Measurements from ENCODE around the gene AKAP8.
A peak's percentile ranks its signal among the peaks of the same experiment; 100 is the strongest.
"Not testable (repeated sequence)": the region's sequence is repeated elsewhere in the genome, so short reads cannot be mapped to it uniquely, and the experiment has no call there.

Gene AKAP8

DNA sequence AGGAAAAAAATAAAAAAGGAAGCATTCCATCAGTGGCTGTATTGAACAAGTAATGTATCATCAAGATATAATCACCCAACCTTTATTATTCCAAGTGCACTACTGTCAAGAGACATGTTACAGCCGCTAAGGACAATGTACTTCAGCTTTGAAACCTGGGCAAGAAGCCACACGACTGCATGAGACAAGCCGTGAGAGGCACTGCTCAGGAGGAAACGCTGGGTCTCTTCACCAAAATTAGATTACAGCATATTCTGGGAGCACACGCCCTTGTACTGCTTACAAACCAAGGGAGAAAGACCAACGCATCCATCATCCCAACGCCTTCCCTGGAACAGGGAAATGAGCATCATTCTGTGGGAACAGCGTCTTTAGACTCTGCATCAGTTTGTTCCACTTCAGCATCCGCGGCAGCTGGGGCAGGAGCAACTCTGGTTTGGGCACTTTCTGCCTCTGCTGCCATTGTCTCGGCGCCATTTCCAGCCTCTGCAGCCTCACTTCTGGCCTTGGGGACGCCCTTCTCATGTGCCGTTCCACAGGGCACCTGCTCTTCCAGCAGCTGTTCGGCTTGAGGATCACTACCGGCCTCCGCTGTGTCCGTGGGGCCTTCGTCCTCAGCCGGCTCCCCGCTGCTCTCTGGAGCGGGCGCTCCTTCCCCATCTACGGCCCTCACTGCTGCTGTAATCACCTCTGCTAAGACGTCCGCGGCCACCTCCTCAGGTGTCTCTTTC is 24.9 kb downstream of the AKAP8 start:
- H3K9ac ChIP-seq (ENCODE audit: low read depth, low read length): no peak overlapping the region
- H3K9me3 ChIP-seq (ENCODE audit: control insufficient read depth, insufficient read depth, low read length): no peaks in the 10 kb centered on the region
- H3K36me3 ChIP-seq (ENCODE audit: insufficient read depth, low read length): peaks cover 25% of the 10 kb centered on the region
- no peaks in the 10 kb centered on the region for H3K4me1 ChIP-seq (ENCODE audit: insufficient read depth, low read length)

- no peak overlapping the region for H3K9ac ChIP-seq (ENCODE audit: low read depth, low read length)
- H3K9me3 ChIP-seq (ENCODE audit: control insufficient read depth, insufficient read depth, low read length): no peaks in the 10 kb centered on the region
- peaks cover 21% of the 10 kb centered on the region for H3K36me3 ChIP-seq (ENCODE audit: insufficient read depth, low read length)
- no peaks in the 10 kb centered on the region for H3K4me1 ChIP-seq (ENCODE audit: insufficient read depth, low read length)
Observed at GRCh38 chr19:15353908-15354307, 25.7 kb downstream of the AKAP8 start.

DNA sequence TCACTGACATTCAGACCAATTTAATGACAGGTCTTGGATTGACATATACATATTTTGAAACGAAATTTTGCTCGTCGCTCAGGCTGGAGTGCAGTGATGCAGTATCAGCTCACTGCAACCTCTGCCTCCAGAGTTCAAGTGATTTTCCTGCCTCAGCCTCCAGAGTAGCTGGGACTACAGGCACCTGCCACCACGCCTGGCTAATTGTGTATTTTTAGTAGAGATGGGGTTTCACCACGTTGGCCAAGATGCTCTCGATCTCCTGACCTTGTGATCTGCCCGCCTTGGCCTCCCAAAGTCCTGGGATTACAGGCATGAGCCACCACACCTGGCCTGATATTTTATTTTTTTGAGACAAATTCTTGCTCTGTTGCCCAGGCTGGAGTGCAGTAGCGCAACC is 27.1 kb downstream of the AKAP8 start:
- H3K36me3 ChIP-seq (ENCODE audit: insufficient read depth, low read length); H3K9me3 ChIP-seq (ENCODE audit: control insufficient read depth, insufficient read depth, low read length); H3K4me1 ChIP-seq (ENCODE audit: insufficient read depth, low read length); H3K9ac ChIP-seq (ENCODE audit: low read depth, low read length): not testable (repeated sequence)

GRCh38 chr19:15341328-15341727 is 38.3 kb downstream of the AKAP8 start:
- not testable (repeated sequence) for H3K9me3 ChIP-seq (ENCODE audit: control insufficient read depth, insufficient read depth, low read length); H3K36me3 ChIP-seq (ENCODE audit: insufficient read depth, low read length); H3K4me1 ChIP-seq (ENCODE audit: insufficient read depth, low read length); H3K9ac ChIP-seq (ENCODE audit: low read depth, low read length)

DNA sequence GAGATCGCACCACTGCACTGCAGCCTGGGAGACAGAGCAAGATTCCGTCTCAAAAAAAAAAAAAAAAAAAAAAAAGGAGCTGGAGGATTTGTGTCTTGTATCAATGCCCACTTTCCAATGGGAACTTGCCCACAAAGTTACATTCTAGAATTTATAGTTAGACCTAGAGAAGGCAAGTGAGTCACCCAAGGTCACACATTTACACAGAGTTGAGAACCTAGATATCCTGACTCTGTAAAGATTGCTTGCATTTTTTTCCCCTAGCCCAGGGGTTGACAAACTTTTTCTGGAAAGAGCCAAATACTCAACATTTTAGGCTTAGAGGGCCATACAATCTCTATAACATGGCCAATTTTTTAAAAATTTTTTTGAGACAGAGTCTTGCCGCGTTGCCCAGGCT is 39.5 kb downstream of the AKAP8 start:
- Histone ChIP-seq H3K4me1 (ENCODE audit: insufficient read depth, low read length) (no peaks in the 10 kb centered on the region), H3K9ac (ENCODE audit: low read depth, low read length) (no peak overlapping the region), H3K9me3 (ENCODE audit: control insufficient read depth, insufficient read depth, low read length) (no peaks in the 10 kb centered on the region), H3K36me3 (ENCODE audit: insufficient read depth, low read length) (no peaks in the 10 kb centered on the region)

- Histone ChIP-seq H3K4me1 (ENCODE audit: insufficient read depth, low read length) (no peaks in the 10 kb centered on the region), H3K36me3 (ENCODE audit: insufficient read depth, low read length) (no peaks in the 10 kb centered on the region), H3K9me3 (ENCODE audit: control insufficient read depth, insufficient read depth, low read length) (no peaks in the 10 kb centered on the region), H3K9ac (ENCODE audit: low read depth, low read length) (no peak overlapping the region)
Observed at GRCh38 chr19:15337202-15337601, 42.4 kb downstream of the AKAP8 start.

- H3K9ac ChIP-seq (ENCODE audit: low read depth, low read length); H3K4me1 ChIP-seq (ENCODE audit: insufficient read depth, low read length); H3K36me3 ChIP-seq (ENCODE audit: insufficient read depth, low read length); H3K9me3 ChIP-seq (ENCODE audit: control insufficient read depth, insufficient read depth, low read length): not testable (repeated sequence)
Observed at GRCh38 chr19:15335992-15336391, 43.6 kb downstream of the AKAP8 start.

DNA sequence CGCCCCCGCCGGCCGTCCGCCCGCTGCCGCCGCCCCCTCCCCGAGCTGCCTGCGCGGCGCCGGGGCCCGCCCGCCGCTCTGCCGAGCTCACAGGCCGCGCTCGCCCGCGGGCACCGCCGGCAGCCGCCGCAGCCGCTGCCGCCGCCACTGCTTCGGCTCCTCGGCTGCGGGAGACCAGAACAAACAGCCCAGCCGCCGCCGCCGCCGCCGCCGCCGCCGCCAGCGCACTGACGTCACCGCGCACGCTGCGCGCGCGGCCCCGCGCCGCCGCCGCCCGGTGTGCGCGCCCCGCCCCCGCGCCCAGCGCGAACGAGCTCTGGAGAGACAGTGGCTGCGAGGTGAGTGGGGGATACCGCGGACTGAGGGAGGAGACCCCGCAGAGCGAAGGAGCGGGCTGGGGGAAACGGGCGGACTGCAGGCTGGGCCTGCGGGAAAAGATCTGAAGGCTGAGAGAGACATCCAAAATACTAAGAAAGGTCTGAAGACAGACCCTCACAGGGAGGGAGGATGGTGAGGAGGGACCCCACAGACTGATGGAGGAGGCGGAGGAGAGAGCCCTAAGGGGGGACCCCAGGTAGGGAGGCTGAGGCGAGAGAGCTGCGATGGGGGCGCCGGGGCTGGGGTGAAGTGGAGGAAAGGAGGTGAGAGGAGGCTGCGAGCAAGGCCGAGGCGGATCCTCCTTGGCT is 47.1 kb downstream of the AKAP8 start, which contains the start of gene BRD4:
TSS of gene BRD4 (minus strand) at position 229 of the 686 bp plus-strand sequence. CDS start 59,440 bp downstream, outside the sequence.
- H3K9me3 ChIP-seq (ENCODE audit: control insufficient read depth, insufficient read depth, low read length): no peaks in the 10 kb centered on the region
- H3K4me1 ChIP-seq (ENCODE audit: insufficient read depth, low read length): peaks cover 13% of the 10 kb centered on the region
- H3K36me3 ChIP-seq (ENCODE audit: insufficient read depth, low read length): peaks cover 3% of the 10 kb centered on the region; the same call in 1 of the 2 replicates
- H3K9ac ChIP-seq (ENCODE audit: low read depth, low read length): peak within 1 kb of the TSS; percentile 96

DNA sequence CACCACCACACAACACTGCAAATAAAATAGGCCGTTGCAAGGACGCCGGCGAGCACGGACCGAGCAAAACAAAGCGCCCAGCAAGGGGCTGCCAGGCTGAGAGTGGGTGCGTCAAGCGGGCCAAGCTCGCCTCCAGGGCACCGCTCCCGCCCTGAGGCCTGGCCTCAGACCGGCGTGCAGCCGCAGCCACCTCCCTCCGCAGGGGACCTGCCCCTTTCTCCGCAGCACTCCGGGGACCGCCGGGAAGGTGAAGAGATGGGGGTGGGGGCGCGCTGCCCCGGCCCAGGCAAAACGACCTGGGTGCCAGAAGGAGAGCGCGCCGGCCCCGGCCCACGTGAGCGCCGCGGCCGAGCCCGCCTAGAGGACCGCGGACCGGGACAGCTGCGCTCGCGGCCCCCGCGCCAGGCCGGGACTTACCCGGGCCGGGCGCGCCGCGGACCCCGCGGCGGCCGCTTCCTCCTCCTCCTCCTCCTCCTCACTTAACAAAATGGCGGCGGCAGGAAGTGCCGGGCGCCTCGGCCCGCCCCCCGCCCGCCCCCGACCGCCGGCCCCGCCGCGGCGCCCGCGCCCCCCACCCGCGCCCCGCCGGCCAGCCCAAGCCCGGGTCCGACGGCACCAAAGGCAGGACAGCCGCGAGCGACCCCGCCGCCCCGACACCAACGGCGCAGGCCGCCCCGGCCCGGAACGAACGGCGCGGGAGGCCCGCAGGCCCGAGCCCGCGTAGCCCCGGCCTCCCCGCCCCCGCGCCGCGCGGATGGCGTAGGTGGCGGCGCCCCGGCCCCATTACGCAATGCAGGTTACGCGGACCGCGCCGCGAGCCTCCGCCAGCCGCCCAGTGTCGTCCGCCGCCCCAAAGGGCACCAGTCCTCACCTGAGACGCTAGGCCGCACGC is 47.9 kb downstream of the AKAP8 start:
- H3K4me1 ChIP-seq (ENCODE audit: insufficient read depth, low read length): peaks cover 14% of the 10 kb centered on the region

DNA sequence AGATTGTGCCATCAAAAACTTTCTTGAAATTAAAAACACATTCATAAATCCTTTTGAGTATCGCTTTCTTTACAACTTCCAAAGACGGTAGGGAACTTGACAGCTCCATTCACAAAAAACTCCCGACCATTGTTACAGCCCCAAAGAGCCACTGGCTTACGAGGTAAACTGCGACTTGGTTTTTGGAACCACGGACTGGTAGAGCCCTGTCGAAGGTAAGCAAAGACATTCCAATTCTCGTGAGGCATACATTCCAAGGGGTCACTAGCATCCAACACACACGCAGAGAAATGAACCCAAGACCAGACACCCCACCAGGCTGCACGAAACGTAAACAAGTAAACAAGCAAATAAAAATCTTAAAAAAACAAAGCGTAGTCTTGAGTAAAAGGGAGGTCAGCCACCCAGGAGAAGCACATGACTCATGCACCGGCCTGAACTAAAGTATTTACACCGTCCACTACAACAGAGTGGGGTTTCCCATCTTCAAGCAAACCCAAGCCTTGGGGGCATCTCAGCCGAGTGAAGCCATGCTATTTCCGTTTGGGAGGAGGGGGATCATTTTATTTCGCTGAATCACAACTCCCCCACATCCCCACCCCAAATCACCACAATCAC is 48.7 kb downstream of the AKAP8 start:
- Histone ChIP-seq H3K9me3 (ENCODE audit: control insufficient read depth, insufficient read depth, low read length) (no peaks in the 10 kb centered on the region), H3K4me1 (ENCODE audit: insufficient read depth, low read length) (peaks cover 14% of the 10 kb centered on the region), H3K36me3 (ENCODE audit: insufficient read depth, low read length) (peaks cover 3% of the 10 kb centered on the region; the same call in 1 of the 2 replicates), H3K9ac (ENCODE audit: low read depth, low read length) (peak overlapping the region; percentile 95)

More for the DNA sequence above, 47.9 kb downstream of the AKAP8 start:
- Histone ChIP-seq H3K36me3 (ENCODE audit: insufficient read depth, low read length) (peaks cover 3% of the 10 kb centered on the region; the same call in 1 of the 2 replicates), H3K9ac (ENCODE audit: low read depth, low read length) (peak overlapping the region; percentile 95), H3K9me3 (ENCODE audit: control insufficient read depth, insufficient read depth, low read length) (no peaks in the 10 kb centered on the region)

GRCh38 chr19:15328312-15328711 is 51.3 kb downstream of the AKAP8 start:
- H3K36me3 ChIP-seq (ENCODE audit: insufficient read depth, low read length): peaks cover 3% of the 10 kb centered on the region; the same call in 1 of the 2 replicates
- peaks cover 25% of the 10 kb centered on the region for H3K4me1 ChIP-seq (ENCODE audit: insufficient read depth, low read length)
- H3K9ac ChIP-seq (ENCODE audit: low read depth, low read length): no peak overlapping the region
- H3K9me3 ChIP-seq (ENCODE audit: control insufficient read depth, insufficient read depth, low read length): no peaks in the 10 kb centered on the region

DNA sequence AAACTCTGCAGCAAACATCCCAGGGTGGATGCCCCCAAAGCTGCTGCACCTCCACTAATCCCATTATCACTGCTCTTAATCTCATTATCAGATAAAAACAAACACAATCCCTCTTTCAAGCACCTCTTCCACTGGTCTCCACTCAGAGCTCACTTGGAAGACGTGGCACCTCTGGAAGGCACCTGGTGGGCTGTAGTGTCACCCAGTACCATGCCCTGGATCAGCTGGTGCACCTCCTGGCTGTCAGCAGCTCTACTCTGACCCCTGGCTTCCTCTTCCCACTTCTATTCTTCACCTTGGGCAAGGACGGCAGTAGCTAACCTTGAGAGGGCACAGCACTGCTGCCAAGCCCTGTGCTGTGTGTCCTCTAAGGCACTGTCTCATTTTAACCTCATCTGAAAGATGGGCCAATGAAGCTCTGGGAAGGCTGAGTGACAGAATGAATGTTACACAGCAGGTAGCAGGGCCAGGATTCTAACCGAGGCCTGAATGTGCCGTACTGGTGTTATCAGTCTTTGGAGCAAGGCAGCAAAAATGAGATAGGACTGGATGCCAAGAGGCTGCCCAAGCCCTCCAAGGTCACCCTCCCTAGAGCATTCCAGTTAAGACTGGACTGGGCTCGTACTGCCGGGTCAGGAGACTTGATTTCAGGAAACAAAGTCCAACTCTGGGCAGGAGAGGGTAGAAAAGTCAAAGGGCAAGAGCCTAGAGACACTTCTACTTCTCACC is 54.6 kb downstream of the AKAP8 start:
- H3K9ac ChIP-seq (ENCODE audit: low read depth, low read length): no peak overlapping the region
- no peaks in the 10 kb centered on the region for H3K9me3 ChIP-seq (ENCODE audit: control insufficient read depth, insufficient read depth, low read length)
- peaks cover 31% of the 10 kb centered on the region for H3K4me1 ChIP-seq (ENCODE audit: insufficient read depth, low read length)
- H3K36me3 ChIP-seq (ENCODE audit: insufficient read depth, low read length): peaks cover under 1% of the 10 kb centered on the region; the same call in 1 of the 2 replicates

DNA sequence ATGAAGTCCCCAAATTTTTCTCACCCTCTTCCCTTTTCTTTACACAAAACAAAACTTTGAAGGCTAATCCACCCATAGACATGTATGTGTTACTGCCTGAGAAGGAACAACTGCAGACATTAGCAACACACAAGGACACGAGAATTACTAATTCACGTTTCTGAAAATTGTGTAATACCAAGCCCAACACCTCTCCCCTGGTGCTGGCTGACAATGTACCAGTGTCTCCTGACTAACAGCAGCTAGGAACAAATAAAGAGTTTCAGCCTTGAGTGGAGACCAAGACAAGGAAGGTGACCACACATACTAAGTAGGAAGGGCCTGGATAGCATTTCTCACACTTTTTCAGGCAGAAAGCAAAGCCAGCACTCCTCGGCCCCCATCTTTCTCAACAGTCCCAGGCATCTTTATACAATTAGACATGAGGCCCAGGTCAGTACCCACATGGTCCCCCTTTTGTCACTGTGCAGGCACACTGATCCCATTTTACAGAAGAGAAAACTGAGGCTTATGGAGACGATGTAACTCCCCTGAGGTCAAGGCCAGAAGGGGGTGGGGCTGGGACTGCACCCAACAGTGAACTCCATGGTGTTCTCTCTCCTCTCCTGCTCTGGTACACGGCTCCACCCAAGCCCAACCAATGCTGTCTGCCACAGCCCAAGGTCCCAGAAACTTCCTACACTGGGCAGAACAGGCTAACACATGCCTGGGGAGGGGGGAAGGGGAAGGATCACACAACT is 55.9 kb downstream of the AKAP8 start:
- H3K4me1 ChIP-seq (ENCODE audit: insufficient read depth, low read length): peaks cover 26% of the 10 kb centered on the region; the same call in 1 of the 2 replicates
- H3K36me3 ChIP-seq (ENCODE audit: insufficient read depth, low read length): no peaks in the 10 kb centered on the region
- no peak overlapping the region for H3K9ac ChIP-seq (ENCODE audit: low read depth, low read length)
- H3K9me3 ChIP-seq (ENCODE audit: control insufficient read depth, insufficient read depth, low read length): no peaks in the 10 kb centered on the region

Measured in ES-I3 (cell line).